Stimulated activated CD4-positive, alpha-beta T cell treated with anti-CD3 and anti-CD28 coated beads, Interleukin-15, amount 100 ng/mL, for 48 hours (primary cell): ENCODE results near the gene KCNC1.

ENCODE experiments used
- DNase-seq, 2 donors: peaks; one replicate each; pipeline ENCODE4 v3.0.0-alpha.2; 2020; ENCODE audit warnings: low read depth in 2 of 2

KCNC1 gene

GRCh38 chr11:17773674-17774073 lies 39.1 kb downstream of the KCNC1 start:
- DNase-seq, result no peak

- DNase-seq, result no peak
These were observed 39.9 kb downstream of the KCNC1 start for GRCh38 chr11:17774232-17775034.

GRCh38 chr11:17775035-17775348 lies 40.4 kb downstream of the KCNC1 start:
- DNase-seq, result no peak

GRCh38 chr11:17775507-17776211 lies 41.1 kb downstream of the KCNC1 start:
- DNase-seq, result no peak

- DNase-seq, result no peak
These were observed 41.8 kb downstream of the KCNC1 start for GRCh38 chr11:17776212-17776875.

- DNase-seq, result no peak
These were observed 42.6 kb downstream of the KCNC1 start for GRCh38 chr11:17777086-17777737.

- no peak for DNase-seq
These were observed 43.1 kb downstream of the KCNC1 start for GRCh38 chr11:17777738-17778091.

- no peak for DNase-seq
These were observed 43.8 kb downstream of the KCNC1 start for GRCh38 chr11:17778352-17778751.

GRCh38 chr11:17778956-17779860 lies 44.6 kb downstream of the KCNC1 start:
- no peak for DNase-seq

- no peak for DNase-seq
These were observed 45.4 kb downstream of the KCNC1 start for GRCh38 chr11:17779861-17780594.

GRCh38 chr11:17780668-17781067 lies 46.1 kb downstream of the KCNC1 start:
- DNase-seq, result no peak

GRCh38 chr11:17781221-17781620 lies 46.6 kb downstream of the KCNC1 start:
- DNase-seq, result no peak

GRCh38 chr11:17781626-17782025 lies 47.0 kb downstream of the KCNC1 start:
- DNase-seq, result no peak

- DNase-seq, result no peak
These were observed 47.6 kb downstream of the KCNC1 start for GRCh38 chr11:17782145-17782544.

- DNase-seq, result no peak
These were observed 48.2 kb downstream of the KCNC1 start for GRCh38 chr11:17782603-17783337.

- no peak for DNase-seq
These were observed 49.3 kb downstream of the KCNC1 start for GRCh38 chr11:17783878-17784277.

- no peak for DNase-seq
These were observed 52.4 kb downstream of the KCNC1 start for GRCh38 chr11:17786824-17787525.

GRCh38 chr11:17788084-17788483 lies 53.5 kb downstream of the KCNC1 start:
- no peak for DNase-seq

GRCh38 chr11:17790453-17790852 lies 55.9 kb downstream of the KCNC1 start:
- no peak for DNase-seq
